Astrocyte of the cerebellum (primary cell): Measurements from ENCODE around the gene FIZ1.
"Not testable (repeated sequence)": the region's sequence is repeated elsewhere in the genome, so short reads cannot be mapped to it uniquely, and the experiment has no call there.

Experiments used
- DNase-seq: peaks from one replicate; pipeline ENCODE4 v3.0.0-alpha.2; 2011; ENCODE audit warnings: low read depth
- H3K4me3 ChIP-seq: 2 replicates; pipeline ENCODE4 v1.5.1; 2011; ENCODE audit warnings: mild to moderate bottlenecking, low read depth, low read length, moderate library complexity
- CTCF ChIP-seq: IDR thresholded peaks from 2 replicates; pipeline ENCODE4 v1.5.1; 2012; ENCODE audit warnings: low read length, low read depth, moderate library complexity, mild to moderate bottlenecking; ENCODE audit errors: missing control alignments
- in situ Hi-C: cut with HindIII; loops from 2 replicates; pipeline ENCODE4 v1.10.0; 2017; ENCODE audit warnings: low sequenced_read_pairs

Gene FIZ1

GRCh38 chr19:55584871-55585270, 14.4 kb downstream of the FIZ1 start:
- in situ Hi-C loops = no loop called here
- H3K4me3 ChIP-seq = no peak overlapping the region
- no peak for TF ChIP-seq CTCF

GRCh38 chr19:55583897-55584296, 15.4 kb downstream of the FIZ1 start:
- H3K4me3 ChIP-seq, DNase-seq, in situ Hi-C loops: not testable (repeated sequence)

More at GRCh38 chr19:55584871-55585270, 14.4 kb downstream of the FIZ1 start:
- DNase-seq = no peak

GRCh38 chr19:55582284-55582683, 17.0 kb downstream of the FIZ1 start:
- H3K4me3 ChIP-seq, DNase-seq, in situ Hi-C loops: not testable (repeated sequence)

- DNase-seq = no peak
- no peak overlapping the region for H3K4me3 ChIP-seq
- in situ Hi-C loops = no loop called here
- TF ChIP-seq CTCF = no peak
Observed at GRCh38 chr19:55581823-55582223, 17.5 kb downstream of the FIZ1 start.

- peak overlapping the region; percentile 92 for H3K4me3 ChIP-seq
- DNase-seq = no peak
- in situ Hi-C loops = no loop called here
- no peak for TF ChIP-seq CTCF
Observed at GRCh38 chr19:55581145-55581822, 18.0 kb downstream of the FIZ1 start.

- peak; percentile 80 for DNase-seq
- in situ Hi-C loops = no loop called here
- H3K4me3 ChIP-seq = peak within 1 kb of the TSS; percentile 92
- TF ChIP-seq CTCF = no peak
Observed at GRCh38 chr19:55580628-55581144, 18.6 kb downstream of the FIZ1 start, which contains the start of gene ZNF579. TSS of gene ZNF579 (minus strand) at chr19:55580848. CDS start at chr19:55579639, 1,209 bp downstream.

GRCh38 chr19:55579766-55580621, 19.3 kb downstream of the FIZ1 start:
- in situ Hi-C loops = no loop called here
- no peak for DNase-seq
- peak overlapping the region; percentile 92 for H3K4me3 ChIP-seq
- no peak for TF ChIP-seq CTCF
